GM19238 (cell line): ENCODE measurements around the gene GREM1.

ENCODE experiments used
- DNase-seq: peaks from one replicate; pipeline ENCODE4 v3.0.0; 2011; ENCODE audit warnings: low spot score; ENCODE audit not compliant: insufficient read length

The GREM1 gene

GRCh38 chr15:32730677-32731654, 13.2 kb downstream of the GREM1 start:
- no peak for DNase-seq

- DNase-seq = no peak
Measured at GRCh38 chr15:32732574-32733157, 14.9 kb downstream of the GREM1 start.

- DNase-seq = no peak
Measured at GRCh38 chr15:32733281-32733680, 15.5 kb downstream of the GREM1 start.

- DNase-seq = no peak
Measured at GRCh38 chr15:32735989-32736700, 18.3 kb downstream of the GREM1 start.

GRCh38 chr15:32736701-32737061, 18.9 kb downstream of the GREM1 start:
- no peak for DNase-seq

- no peak for DNase-seq
Measured at GRCh38 chr15:32737304-32737703, 19.5 kb downstream of the GREM1 start.

- no peak for DNase-seq
Measured at GRCh38 chr15:32738666-32739065, 20.9 kb downstream of the GREM1 start.

GRCh38 chr15:32739522-32740063, 21.8 kb downstream of the GREM1 start:
- DNase-seq = no peak

- no peak for DNase-seq
Measured at GRCh38 chr15:32743411-32744140, 25.8 kb downstream of the GREM1 start.

GRCh38 chr15:32746116-32746857, 28.5 kb downstream of the GREM1 start:
- no peak for DNase-seq

- no peak for DNase-seq
Measured at GRCh38 chr15:32747921-32748342, 30.1 kb downstream of the GREM1 start.

GRCh38 chr15:32750979-32751378, 33.2 kb downstream of the GREM1 start:
- no peak for DNase-seq

- no peak for DNase-seq
Measured at GRCh38 chr15:32757426-32757825, 39.6 kb downstream of the GREM1 start.

GRCh38 chr15:32763295-32763694, 45.5 kb downstream of the GREM1 start:
- no peak for DNase-seq

- DNase-seq = no peak
Measured at GRCh38 chr15:32765236-32765635, 47.4 kb downstream of the GREM1 start.

GRCh38 chr15:32766101-32766500, 48.3 kb downstream of the GREM1 start:
- DNase-seq = no peak

GRCh38 chr15:32767236-32767635, 49.4 kb downstream of the GREM1 start:
- DNase-seq = no peak

GRCh38 chr15:32774022-32774421, 56.2 kb downstream of the GREM1 start:
- no peak for DNase-seq

- no peak for DNase-seq
Measured at GRCh38 chr15:32775103-32775502, 57.3 kb downstream of the GREM1 start.

- no peak for DNase-seq
Measured at GRCh38 chr15:32778391-32779176, 60.8 kb downstream of the GREM1 start.
